ENCODE data around the gene TTC28.

Gene TTC28

DNA sequence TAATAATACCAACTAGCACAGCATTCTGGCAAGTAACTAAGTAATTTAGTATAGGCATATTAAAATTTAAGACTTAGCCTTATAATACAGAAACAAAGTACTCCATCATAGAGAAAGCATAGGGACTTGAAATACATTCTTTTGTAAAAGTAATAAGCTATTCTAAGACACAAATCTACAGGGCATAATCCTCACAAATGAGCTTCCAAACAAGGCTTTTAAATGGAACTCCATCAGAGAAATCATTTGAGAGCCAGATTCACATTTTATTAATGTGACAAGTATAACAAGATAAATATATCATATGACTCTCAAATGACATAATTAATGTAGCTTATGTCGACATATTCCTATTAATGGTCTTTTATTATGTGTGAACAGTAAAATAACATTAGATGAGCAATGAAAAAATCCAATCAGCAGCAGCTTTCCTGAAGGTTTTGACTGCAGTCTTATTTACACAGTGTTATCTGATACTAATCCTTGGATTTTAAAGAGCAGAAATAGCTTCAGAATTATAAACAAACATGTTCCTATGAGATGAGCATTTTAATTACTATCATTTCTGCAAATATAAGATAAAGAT lies 241.4 kb downstream of the TTC28 start:
- DNase-seq: no peak

DNA sequence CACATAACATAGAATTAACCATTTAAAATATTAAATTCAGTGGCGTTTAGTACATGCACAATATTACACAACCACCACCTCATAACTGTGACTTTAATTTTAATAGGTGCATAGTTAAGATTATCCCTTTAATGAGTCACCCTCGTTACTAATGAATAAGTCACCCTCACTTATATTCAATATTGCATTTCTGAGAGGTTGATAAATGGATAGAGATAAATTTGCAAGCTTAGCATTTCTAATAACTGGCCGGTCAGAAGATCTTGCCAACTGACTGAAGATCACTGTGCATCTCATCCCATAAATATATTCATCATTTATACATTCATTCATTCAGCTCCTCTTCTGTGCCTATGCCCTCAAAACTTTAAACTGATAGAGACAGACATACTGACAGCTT lies 243.7 kb downstream of the TTC28 start:
- DNase-seq: no peak

DNA sequence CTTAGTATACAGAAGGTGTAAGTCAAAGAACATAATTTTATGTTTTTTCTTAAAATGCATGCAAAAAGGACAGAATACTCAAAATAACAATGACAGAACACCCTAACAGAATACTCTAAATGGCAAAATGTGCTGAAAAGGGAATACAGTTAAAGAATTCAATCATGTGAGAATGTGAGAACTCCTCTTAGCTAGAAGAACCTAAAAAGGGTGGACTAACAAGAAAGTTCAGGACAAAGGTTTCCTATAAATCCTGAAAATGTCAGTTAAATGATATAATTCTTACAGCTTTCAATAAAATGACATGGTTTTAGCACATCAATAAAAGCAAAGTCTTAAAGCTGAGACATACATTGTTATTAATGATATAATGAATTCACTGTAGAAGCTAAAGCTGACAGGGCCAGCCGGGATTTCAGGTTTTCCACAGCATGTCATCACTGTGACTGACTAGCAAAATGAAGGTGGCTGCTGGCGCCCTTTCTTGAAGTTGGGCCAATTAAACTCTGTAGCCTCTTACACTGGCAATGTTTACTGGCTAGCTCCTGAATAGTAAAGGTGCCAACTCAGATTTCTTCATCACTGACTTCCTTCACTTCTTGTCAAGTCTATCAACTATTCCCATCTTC lies 244.4 kb downstream of the TTC28 start:
- no peak for DNase-seq

DNA sequence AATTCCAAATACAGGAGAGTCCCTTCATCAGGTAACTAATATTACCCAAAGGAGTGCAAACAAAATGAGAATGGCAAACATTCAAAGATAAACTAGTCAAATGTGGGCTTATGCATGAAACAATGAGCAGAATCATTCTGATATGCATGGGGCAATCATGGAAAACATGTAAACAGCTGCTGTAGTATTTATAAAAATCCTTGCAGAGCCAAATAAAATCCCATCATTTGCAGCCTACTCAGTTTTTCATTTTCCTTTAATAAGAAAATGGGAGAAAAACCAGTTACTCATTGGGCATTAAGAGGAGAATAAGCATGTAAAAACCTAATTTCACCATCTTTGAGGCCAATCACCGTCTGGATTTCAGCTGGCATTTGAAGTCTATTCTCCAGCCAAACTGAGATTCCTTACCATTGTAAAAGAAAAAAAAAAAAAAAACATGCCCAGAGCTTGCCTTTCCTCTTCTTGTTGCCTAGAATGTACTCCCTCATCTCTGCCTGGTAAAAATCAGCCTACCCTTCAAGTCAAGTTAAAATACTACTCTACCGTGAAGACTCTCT lies 249.1 kb downstream of the TTC28 start:
- no peak for DNase-seq

DNA sequence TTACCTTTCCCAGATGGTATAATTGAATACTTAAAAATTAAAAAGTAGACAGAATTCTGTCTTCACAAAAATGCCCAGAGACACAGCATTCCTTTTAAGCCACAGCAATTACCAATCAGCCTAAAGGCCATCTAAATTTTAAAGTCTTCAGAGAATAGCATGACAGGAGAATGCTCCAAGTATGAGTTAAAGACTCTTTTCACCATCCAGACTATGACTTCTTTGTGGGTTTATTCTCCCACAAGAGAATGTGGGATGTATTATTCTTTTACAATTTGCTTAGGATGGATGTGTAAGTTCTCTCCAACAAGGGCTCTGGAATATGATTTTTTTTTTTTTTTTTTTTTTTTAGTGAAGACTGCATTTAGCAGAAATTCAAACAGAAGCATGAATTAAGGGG lies 249.9 kb downstream of the TTC28 start:
- DNase-seq: no peak

DNA sequence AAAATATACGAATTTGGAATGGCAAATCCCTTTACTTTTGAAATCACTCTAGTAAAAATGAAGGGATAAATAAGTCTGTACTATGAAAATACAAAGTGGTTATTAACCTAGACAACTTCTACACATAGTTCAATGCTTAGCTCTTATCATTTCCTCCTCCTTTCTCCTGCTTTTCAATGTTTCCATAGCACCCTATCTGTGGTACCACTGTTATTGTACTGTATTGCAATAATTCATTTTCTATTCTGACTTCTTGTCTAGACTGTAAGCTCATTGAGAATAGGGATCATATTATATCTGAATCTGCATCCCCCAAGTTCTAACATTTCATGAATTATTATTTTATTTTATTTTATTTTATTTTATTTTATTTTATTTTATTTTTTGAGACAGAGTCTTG lies 251.4 kb downstream of the TTC28 start:
- DNase-seq: no peak

DNA sequence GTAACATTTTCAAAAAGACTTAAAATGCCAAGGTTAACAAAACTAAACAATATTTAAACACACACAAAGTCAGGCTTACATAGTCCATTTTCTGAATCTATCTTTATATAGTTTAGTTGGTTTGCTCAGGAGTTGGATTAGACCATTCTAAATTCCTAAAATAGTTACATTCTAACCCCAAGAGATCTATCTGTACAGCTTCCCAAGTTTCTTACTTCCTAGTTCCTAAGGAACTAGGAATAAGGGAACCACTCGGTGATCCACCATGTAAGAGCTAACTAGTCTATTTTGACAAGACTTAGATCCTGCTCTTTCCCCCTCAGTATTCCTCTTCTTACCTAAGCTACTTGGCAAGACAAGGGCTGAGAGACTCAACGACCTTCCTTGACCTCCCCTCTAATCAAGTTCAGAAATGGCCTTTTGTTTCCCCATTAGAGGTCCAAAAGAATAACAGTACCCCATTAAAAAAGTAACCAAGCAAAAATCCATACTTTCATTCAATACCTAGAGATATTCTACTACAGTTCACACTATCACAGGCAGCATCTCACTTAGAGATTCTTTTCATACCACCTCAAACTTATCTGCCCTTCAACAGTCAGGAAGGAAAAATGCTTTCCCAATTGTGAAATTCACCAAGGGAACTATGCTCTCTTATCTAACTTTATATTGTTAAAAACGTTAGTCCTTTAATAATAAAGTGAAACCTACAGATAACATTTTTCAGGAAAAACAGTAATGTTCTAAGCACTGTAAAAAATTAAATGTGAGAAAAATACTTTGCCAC lies 253.1 kb downstream of the TTC28 start:
- DNase-seq: no peak

DNA sequence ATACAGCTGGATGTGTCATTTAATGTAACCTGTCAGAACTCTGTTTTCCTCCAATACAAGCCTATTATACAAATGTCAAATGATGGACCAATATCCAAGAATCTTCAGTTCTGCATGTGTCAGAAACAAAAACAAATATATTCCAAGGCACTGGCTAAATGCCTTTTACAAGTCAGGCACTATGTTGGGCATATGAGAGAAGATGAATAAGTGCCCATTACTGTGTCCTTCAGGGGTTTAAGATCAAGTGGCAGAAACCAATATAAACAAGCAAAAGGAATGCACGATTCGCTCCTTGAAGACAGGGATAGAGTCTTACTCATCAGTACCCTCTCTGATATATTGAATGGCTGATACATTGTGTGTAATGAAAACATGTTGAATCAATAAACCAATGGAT lies 254.4 kb downstream of the TTC28 start:
- no peak for DNase-seq

DNA sequence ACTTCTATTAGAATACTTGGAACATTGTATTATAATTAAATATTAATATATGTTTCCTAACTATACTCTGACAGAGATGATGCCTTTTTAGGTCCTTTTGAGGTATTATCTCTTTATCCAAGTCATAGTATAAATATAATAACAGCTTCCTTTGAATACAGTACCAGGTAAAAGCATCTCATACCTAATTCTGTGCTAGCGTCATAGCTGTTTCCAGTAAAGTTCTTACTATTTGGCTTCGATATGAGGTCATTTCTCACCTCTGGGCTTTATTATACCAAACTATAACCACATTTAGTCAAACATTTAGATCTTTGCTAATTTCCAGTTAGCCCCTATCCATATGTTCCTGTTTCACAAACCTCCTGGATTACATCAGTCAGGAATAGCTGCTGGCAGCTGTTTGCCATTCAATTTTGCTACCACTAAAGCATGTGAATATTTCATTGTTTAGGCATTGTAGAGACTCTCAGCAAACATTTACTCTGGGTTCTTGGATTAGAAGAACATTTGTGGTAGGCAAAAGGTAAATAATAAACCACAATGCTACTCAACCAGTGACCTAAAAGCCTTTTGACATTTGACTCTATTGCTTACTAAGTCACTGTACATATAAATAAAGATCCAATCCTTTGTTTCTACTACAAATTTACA lies 255.1 kb downstream of the TTC28 start:
- no peak for DNase-seq

DNA sequence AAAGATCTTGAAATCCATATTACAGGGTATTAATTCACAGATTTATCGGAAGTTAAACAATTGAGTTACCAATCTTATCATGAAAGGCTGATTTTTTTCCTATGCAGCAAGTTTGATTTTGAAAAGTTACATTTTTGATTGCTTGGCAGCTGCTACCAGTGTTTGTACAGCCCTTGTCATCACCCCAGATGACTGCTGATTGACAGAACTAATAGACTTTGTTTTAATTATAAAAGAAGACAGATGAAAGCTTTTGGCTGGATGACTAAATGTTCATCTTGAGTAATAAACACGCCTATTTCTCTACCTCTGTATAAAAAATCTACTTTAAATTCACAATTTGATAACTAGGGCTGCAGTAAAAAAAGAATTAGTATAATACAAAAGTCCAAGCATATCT lies 259.7 kb downstream of the TTC28 start:
- no peak for DNase-seq

DNA sequence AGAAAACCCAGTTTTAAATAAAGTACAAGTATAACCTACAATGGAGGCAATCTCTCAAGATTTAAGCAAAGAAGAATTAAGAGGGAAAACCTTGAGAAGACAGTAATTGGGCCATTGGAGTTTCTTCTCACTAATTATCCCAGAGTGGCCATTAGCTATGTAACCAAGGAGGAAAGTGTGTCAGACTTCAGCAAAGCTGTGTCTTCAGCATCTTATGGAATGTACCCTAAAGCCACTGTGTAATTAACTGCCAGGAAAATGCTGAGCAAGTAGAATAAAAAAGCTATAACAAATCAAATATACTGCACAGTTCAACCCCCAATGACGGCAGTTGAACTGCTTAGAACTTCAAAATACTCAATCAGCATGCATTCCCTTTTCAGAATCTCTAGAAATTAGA lies 261.6 kb downstream of the TTC28 start:
- DNase-seq: no peak

DNA sequence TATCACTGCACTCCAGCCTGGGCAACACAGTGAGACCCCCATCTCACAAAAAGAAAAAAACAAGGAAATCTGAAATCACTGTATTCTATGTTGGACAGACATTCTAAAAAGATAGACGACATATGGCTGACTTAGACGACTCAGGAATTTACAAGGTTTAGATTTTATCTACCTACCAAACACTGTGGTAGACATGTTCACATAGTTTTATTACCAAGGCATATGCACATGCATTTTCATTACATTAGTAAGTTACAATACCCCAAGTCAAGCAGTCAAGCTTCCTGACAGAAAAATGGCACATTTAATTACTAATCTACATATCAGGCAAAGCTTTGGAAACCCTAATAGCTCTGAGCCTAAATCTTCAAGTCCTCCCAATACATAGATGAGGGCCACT lies 262.2 kb downstream of the TTC28 start:
- DNase-seq: no peak

DNA sequence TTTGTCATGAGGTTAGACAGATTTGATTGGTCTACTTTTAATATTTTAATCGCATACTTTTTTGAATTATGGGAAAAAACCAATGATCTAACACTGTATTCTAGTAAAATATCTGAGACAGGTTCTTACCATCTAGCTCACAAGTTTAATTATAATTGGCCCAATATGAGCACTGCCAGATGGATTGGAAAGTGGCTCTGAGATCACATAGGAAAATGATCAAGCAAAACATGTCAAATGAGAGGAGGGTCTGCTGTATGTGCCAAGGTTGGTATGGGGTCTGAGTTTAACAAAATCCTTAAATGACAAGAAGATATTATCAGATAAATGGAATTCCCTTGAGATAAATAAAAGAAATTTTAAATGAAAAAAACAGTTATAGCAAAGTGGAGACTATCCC lies 264.7 kb downstream of the TTC28 start:
- DNase-seq: no peak

DNA sequence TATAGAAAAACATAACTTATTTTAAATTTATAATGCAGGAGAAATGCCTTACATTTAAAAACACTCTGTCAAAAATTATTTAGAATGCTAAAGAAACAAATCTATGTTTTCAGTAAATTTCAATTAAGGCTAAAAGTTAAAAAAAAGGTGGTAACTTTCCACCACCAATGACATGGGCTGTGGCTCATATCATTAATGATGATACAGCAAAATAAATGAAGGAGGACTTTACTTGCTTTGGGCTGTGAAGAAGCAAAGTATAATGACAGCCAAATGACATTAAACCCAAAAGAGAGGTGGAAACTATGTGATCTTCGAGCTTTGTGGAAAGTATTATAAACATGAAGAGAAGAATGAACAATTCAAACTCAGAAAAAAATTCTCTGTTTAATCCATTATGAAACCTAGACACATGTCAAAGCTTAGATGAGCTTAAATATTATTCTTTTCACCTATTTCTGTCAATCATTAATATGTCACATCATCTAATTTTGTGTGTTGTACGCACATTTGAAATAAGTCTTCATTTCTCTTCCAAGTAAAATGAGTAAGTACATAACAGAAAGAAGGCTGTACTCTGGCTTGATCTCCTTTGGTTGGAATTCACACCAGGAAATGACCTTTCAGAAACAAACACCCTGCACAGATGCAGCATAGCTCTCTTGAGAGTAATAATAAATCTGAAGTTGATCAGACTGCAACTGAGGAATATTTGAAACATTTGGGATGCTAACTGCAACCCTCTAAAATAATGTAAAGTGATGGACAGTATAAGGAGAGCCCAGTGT lies 265.8 kb downstream of the TTC28 start:
- DNase-seq: no peak

DNA sequence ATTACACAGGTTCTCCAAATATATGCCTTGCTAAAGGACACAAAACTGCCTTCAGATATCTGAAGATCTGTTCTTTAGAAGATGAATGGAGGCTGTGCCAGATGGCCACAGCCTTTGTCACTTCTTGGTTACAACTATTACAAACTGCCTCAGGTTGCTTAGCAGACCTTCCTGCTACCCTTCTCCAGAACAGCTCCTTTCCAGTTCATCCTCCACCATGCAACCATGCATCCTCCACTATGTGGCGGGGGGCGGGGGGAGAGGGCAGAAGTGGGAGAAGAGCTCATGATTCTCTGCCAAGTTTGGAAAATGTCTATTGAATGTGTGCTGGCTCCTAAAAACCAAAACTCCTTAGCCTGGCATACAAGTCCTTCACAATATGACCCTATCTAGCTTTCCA lies 267.5 kb downstream of the TTC28 start:
- DNase-seq: no peak

DNA sequence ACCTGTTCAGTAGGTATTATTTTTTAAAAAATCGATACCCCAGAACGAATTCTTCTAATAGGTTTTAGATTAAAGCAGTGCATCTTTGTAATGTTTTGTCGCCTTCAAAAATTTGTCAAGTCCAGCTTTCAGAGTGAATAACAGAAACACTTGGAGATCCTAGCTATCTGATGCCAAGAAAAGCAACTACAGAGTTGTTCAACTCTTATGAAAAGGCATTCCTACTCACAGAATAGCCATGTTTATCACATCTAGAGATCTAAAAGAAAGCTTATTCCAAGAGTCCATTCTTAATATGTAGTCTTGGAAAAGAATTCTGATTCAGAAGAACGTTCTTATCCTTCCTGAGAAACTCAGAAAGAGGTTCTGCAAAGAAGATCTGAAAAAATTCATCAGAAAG lies 268.5 kb downstream of the TTC28 start:
- no peak for DNase-seq

DNA sequence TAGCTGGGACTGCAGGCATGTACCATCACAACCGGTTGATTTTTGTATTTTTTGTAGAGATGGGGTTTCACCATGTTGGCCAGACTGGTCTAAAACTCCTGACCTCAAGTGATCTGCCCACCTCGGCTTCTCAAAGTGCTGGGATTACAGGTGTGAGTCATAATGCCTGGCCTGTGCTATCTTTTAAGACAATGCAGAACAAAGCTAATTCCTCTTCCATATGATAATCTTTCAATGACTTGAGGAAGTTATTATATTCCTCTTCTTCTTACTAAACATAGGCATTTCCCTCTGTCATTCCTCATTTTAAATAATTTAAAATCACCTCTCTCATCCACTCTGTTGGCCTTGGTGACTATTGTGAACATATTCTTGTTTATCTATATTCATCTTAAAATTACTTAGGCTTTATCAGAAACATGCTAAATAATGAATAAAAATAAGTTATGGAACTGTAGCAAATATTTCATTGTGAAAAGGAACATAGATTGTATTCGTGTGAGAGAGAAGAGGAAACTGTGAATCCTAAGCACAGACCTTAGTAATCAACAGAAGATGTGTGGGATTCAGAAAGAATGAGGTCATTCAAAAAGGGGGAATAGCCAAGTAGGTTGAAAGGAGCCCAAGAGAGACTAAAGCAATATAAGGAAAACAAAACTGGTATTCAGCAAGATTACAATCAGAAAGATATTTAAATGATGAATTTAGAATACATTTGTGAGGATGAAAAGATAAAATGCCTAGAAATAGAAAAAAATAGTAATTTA lies 269.4 kb downstream of the TTC28 start:
- no peak for DNase-seq

DNA sequence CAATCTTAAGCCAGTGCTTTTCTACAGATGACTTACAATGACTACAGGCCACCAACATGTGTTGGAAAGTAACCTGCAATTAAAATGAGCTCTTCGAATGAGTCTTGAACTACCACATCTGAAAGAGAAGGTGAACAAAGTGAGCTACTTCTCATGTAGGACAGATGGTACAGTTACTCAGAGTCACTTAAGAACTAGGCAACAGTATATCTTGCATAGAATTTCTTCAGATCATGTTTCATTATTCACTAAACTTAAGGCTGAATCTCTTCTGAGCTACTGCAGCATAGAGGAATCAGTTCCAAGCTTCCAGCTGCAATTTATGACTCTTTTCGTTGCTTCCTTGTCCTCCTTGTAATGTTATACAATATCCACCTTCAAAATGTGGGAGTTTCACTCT lies 270.9 kb downstream of the TTC28 start:
- no peak for DNase-seq

DNA sequence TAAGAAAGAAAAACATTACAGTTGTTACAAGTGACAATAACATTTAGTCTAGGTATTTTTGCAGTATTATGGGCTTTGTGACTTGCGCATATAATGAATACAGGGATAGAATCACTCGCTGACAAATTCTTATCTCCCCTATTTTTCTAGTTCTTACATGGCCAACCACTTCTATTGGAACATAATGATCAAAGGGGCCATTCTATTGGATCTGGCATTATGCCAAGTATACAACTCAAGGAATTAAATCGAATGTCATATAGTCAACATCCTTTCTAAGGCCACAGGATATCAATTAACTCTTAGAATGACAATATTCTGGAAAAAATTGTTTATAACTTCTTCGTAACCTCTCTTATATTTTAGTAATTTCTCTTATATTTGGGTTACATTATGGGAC lies 272.0 kb downstream of the TTC28 start:
- DNase-seq: no peak

DNA sequence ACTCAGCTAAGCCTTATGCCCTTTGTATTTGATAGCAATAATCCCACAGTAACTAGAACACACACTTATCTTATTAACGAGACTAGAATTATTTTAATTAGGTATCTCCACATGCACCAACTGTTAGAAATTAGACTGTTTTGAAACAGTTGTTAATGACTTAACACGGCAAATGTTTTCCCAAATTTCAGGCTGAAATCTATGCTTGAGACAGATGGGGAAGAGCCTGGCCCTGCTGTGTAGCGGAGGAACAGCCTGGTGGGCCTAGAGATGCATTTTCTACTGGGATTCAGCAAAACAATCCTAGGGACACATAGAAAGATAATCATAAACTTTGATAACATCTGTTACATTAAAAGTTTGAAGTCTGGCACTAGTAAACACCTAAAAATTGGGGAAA lies 273.4 kb downstream of the TTC28 start:
- no peak for DNase-seq

DNA sequence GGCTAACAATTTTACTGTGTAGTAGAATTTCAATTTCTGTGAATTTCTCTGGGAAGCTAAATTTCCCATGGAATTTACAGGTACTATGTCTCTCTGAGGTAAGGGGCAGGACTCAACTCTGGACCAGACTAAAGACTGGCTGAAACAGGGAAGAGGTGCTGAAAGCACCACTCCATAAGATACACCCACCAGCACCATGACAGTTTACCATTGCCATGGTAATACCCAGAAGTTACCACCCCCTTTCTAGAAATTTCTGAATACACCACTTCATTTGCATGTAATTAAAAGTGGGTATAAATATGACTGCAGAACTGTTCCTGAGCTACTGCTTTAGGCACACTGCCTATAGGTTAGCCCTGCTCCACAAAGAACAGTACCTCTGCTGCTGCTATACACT lies 274.1 kb downstream of the TTC28 start:
- DNase-seq: no peak

DNA sequence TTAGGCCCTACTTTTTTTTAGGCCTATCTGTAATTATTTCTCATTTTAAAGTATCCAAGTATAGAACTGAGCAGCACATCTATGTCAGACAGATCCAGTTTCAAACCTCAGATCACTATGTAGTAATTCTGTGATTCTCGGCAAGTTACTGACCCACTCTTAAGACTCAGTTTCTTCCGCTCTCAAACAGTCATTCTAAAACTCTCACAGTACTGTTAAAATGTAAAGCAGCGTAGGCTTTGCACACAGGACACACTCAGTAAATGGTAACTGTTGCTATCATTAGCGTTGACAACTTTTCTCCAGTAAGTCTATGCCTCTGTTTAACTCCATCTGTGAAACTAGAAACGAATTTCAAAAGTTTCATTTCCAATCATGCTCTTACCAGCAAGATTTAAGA lies 277.1 kb downstream of the TTC28 start:
- no peak for DNase-seq
